ENCODE measurements around the gene GNG3.

The GNG3 gene

GRCh38 chr11:62726156-62726914 is 18.9 kb downstream of the GNG3 start:
- H2AK5ac ChIP-seq (ENCODE audit: low read length, severe bottlenecking): peak overlapping the region; percentile 22
- peak overlapping the region; percentile 88 to 99 for H3K4ac ChIP-seq (ENCODE audit: low read depth in 1 of 2, low read length in 2 of 2)
- WGBS: under 1% methylated on average over 51 of the region's 51 CpGs
- peak overlapping the region; percentile 98 for H3K9ac ChIP-seq (ENCODE audit: low read length)
- H3K4me3 ChIP-seq (ENCODE audit: insufficient read depth in 1 of 2, low read depth in 1 of 2, low read length in 2 of 2): peak overlapping the region; percentile 97 to 100
- peaks cover 5% of the 10 kb centered on the region for H3K79me1 ChIP-seq (replicated peaks; ENCODE audit: low read length, poor library complexity, severe bottlenecking)
- peak overlapping the region; percentile 97 to 100 for H3K18ac ChIP-seq (ENCODE audit: low read depth in 1 of 2, low read length in 2 of 2)
- peaks cover 14 to 34% of the 10 kb centered on the region in 2 experiments for H3K36me3 ChIP-seq (ENCODE audit: control insufficient read depth in 1 of 2, insufficient read depth in 2 of 2, low read depth in 1 of 2, low read length in 2 of 2)
- peak overlapping the region; percentile 94 for H4K91ac ChIP-seq (ENCODE audit: low read length)
- peak overlapping the region; percentile 60 for H3K27ac ChIP-seq (ENCODE audit: low read length, poor library complexity, severe bottlenecking)
- H3K27me3 ChIP-seq (ENCODE audit: control insufficient read depth in 1 of 2, insufficient read depth in 1 of 2, low read length in 2 of 2): no peaks in the 10 kb centered on the region
- H2BK120ac ChIP-seq (ENCODE audit: low read depth, low read length): peak overlapping the region; percentile 27
- H3K9me3 ChIP-seq (ENCODE audit: control insufficient read depth, low read length): no peaks in the 10 kb centered on the region
- H3K23ac ChIP-seq (ENCODE audit: low read length in 2 of 2): peak overlapping the region; percentile 98 to 99
- H2BK12ac ChIP-seq (ENCODE audit: low read length in 2 of 2): peak overlapping the region in 1 of 2 experiments; percentile 78
- peak overlapping the region; percentile 71 for H2AFZ ChIP-seq (ENCODE audit: low read depth, low read length)
- H4K8ac ChIP-seq (ENCODE audit: low read length): peak overlapping the region; percentile 86
- H3K14ac ChIP-seq (ENCODE audit: low read length in 2 of 2): peak overlapping the region; percentile 89 to 94
- peak overlapping the region; percentile 92 for H2BK5ac ChIP-seq (ENCODE audit: low read depth, low read length, poor library complexity, severe bottlenecking)
- H2BK15ac ChIP-seq (ENCODE audit: low read depth, poor library complexity, severe bottlenecking): peak overlapping the region; percentile 64
- peaks cover 9% of the 10 kb centered on the region for H3K4me1 ChIP-seq (ENCODE audit: control insufficient read depth, insufficient read depth, low read depth, low read length)
- no peak for DNase-seq
- H3K4me2 ChIP-seq (ENCODE audit: low read length, poor library complexity, severe bottlenecking): peak overlapping the region; percentile 87

- H3K9ac ChIP-seq (ENCODE audit: low read length): peak overlapping the region; percentile 98
- peak overlapping the region; percentile 97 to 100 for H3K18ac ChIP-seq (ENCODE audit: low read depth in 1 of 2, low read length in 2 of 2)
- peak overlapping the region in 1 of 2 experiments; percentile 75 for H3K23ac ChIP-seq (ENCODE audit: low read length in 2 of 2)
- peak overlapping the region; percentile 89 to 94 for H3K14ac ChIP-seq (ENCODE audit: low read length in 2 of 2)
- no peak overlapping the region for H2BK12ac ChIP-seq (ENCODE audit: low read length in 2 of 2)
- H3K4ac ChIP-seq (ENCODE audit: low read depth in 1 of 2, low read length in 2 of 2): peak overlapping the region; percentile 88 to 99
- H4K91ac ChIP-seq (ENCODE audit: low read length): peak overlapping the region; percentile 94
- DNase-seq: no peak
- H2BK5ac ChIP-seq (ENCODE audit: low read depth, low read length, poor library complexity, severe bottlenecking): peak overlapping the region; percentile 92
- peak overlapping the region; percentile 86 for H4K8ac ChIP-seq (ENCODE audit: low read length)
- peak overlapping the region; percentile 87 for H3K4me2 ChIP-seq (ENCODE audit: low read length, poor library complexity, severe bottlenecking)
- peaks cover 17 to 30% of the 10 kb centered on the region in 2 experiments for H3K36me3 ChIP-seq (ENCODE audit: control insufficient read depth in 1 of 2, insufficient read depth in 2 of 2, low read depth in 1 of 2, low read length in 2 of 2)
- peak overlapping the region; percentile 97 to 100 for H3K4me3 ChIP-seq (ENCODE audit: insufficient read depth in 1 of 2, low read depth in 1 of 2, low read length in 2 of 2)
- H2AFZ ChIP-seq (ENCODE audit: low read depth, low read length): peak overlapping the region; percentile 71
- under 1% methylated on average over 37 of the region's 37 CpGs for WGBS
- H3K27ac ChIP-seq (ENCODE audit: low read length, poor library complexity, severe bottlenecking): peak overlapping the region; percentile 39
- peak overlapping the region; percentile 27 for H2BK120ac ChIP-seq (ENCODE audit: low read depth, low read length)
- no peaks in the 10 kb centered on the region for H3K9me3 ChIP-seq (ENCODE audit: control insufficient read depth, low read length)
- no peak overlapping the region for H2AK5ac ChIP-seq (ENCODE audit: low read length, severe bottlenecking)
- H2BK15ac ChIP-seq (ENCODE audit: low read depth, poor library complexity, severe bottlenecking): peak overlapping the region; percentile 64
- no peaks in the 10 kb centered on the region for H3K27me3 ChIP-seq (ENCODE audit: control insufficient read depth in 1 of 2, insufficient read depth in 1 of 2, low read length in 2 of 2)
- H3K4me1 ChIP-seq (ENCODE audit: control insufficient read depth, insufficient read depth, low read depth, low read length): peaks cover 8% of the 10 kb centered on the region
- H3K79me1 ChIP-seq (replicated peaks; ENCODE audit: low read length, poor library complexity, severe bottlenecking): peaks cover 5% of the 10 kb centered on the region
Observed at GRCh38 chr11:62726915-62727164, 19.4 kb downstream of the GNG3 start.

- DNase-seq: peak; percentile 99
- peaks cover 4% of the 10 kb centered on the region for H3K79me1 ChIP-seq (replicated peaks; ENCODE audit: low read length, poor library complexity, severe bottlenecking)
- H3K4me2 ChIP-seq (ENCODE audit: low read length, poor library complexity, severe bottlenecking): peak within 1 kb of the TSS; percentile 99
- H3K4me1 ChIP-seq (ENCODE audit: control insufficient read depth, insufficient read depth, low read depth, low read length): peaks cover 7% of the 10 kb centered on the region
- under 1% methylated on average over 57 of the region's 72 CpGs for WGBS
- H3K36me3 ChIP-seq (ENCODE audit: control insufficient read depth in 1 of 2, insufficient read depth in 2 of 2, low read depth in 1 of 2, low read length in 2 of 2): peaks cover 15 to 25% of the 10 kb centered on the region in 2 experiments
- peak within 1 kb of the TSS; percentile 71 for H2BK120ac ChIP-seq (ENCODE audit: low read depth, low read length)
- peak within 1 kb of the TSS; percentile 98 to 99 for H3K23ac ChIP-seq (ENCODE audit: low read length in 2 of 2)
- H3K4ac ChIP-seq (ENCODE audit: low read depth in 1 of 2, low read length in 2 of 2): peak within 1 kb of the TSS; percentile 89 to 99
- H2BK5ac ChIP-seq (ENCODE audit: low read depth, low read length, poor library complexity, severe bottlenecking): peak within 1 kb of the TSS; percentile 92
- H3K9me3 ChIP-seq (ENCODE audit: control insufficient read depth, low read length): no peaks in the 10 kb centered on the region
- H3K9ac ChIP-seq (ENCODE audit: low read length): peak within 1 kb of the TSS; percentile 98
- peak within 1 kb of the TSS; percentile 99 for H3K27ac ChIP-seq (ENCODE audit: low read length, poor library complexity, severe bottlenecking)
- H4K91ac ChIP-seq (ENCODE audit: low read length): peak within 1 kb of the TSS; percentile 94
- no peaks in the 10 kb centered on the region for H3K27me3 ChIP-seq (ENCODE audit: control insufficient read depth in 1 of 2, insufficient read depth in 1 of 2, low read length in 2 of 2)
- H3K14ac ChIP-seq (ENCODE audit: low read length in 2 of 2): peak within 1 kb of the TSS; percentile 89 to 94
- H3K18ac ChIP-seq (ENCODE audit: low read depth in 1 of 2, low read length in 2 of 2): peak within 1 kb of the TSS; percentile 99 to 100
- peak within 1 kb of the TSS; percentile 60 for H2AK5ac ChIP-seq (ENCODE audit: low read length, severe bottlenecking)
- peak within 1 kb of the TSS; percentile 97 to 100 for H3K4me3 ChIP-seq (ENCODE audit: insufficient read depth in 1 of 2, low read depth in 1 of 2, low read length in 2 of 2)
- peak within 1 kb of the TSS; percentile 100 for H4K8ac ChIP-seq (ENCODE audit: low read length)
- peak within 1 kb of the TSS in 1 of 2 experiments; percentile 78 for H2BK12ac ChIP-seq (ENCODE audit: low read length in 2 of 2)
- H2BK15ac ChIP-seq (ENCODE audit: low read depth, poor library complexity, severe bottlenecking): peak within 1 kb of the TSS; percentile 97
- H2AFZ ChIP-seq (ENCODE audit: low read depth, low read length): peak within 1 kb of the TSS; percentile 78
Observed at GRCh38 chr11:62727165-62727871, 19.8 kb downstream of the GNG3 start, which contains the start of gene HNRNPUL2. Gene HNRNPUL2, minus strand, starts transcription at chr11:62727457. Its CDS starts 301 bp downstream, at chr11:62727156.

GRCh38 chr11:62727872-62728170 is 20.3 kb downstream of the GNG3 start:
- Histone ChIP-seq H3K27ac (ENCODE audit: low read length, poor library complexity, severe bottlenecking) (peak overlapping the region; percentile 99), H3K4me1 (ENCODE audit: control insufficient read depth, insufficient read depth, low read depth, low read length) (peaks cover 7% of the 10 kb centered on the region), H3K4me2 (ENCODE audit: low read length, poor library complexity, severe bottlenecking) (peak overlapping the region; percentile 99), H3K9me3 (ENCODE audit: control insufficient read depth, low read length) (no peaks in the 10 kb centered on the region), H3K36me3 (ENCODE audit: control insufficient read depth in 1 of 2, insufficient read depth in 2 of 2, low read depth in 1 of 2, low read length in 2 of 2) (peaks cover 15 to 23% of the 10 kb centered on the region in 2 experiments), H3K23ac (ENCODE audit: low read length in 2 of 2) (no peak overlapping the region), H4K8ac (ENCODE audit: low read length) (peak overlapping the region; percentile 100), H2AK5ac (ENCODE audit: low read length, severe bottlenecking) (no peak overlapping the region), H3K14ac (ENCODE audit: low read length in 2 of 2) (peak overlapping the region in 1 of 2 experiments; percentile 93), H3K4me3 (ENCODE audit: insufficient read depth in 1 of 2, low read depth in 1 of 2, low read length in 2 of 2) (peak overlapping the region; percentile 72 to 100), H3K9ac (ENCODE audit: low read length) (peak overlapping the region; percentile 98), H3K27me3 (ENCODE audit: control insufficient read depth in 1 of 2, insufficient read depth in 1 of 2, low read length in 2 of 2) (no peaks in the 10 kb centered on the region), H3K4ac (ENCODE audit: low read depth in 1 of 2, low read length in 2 of 2) (peak overlapping the region; percentile 89 to 96), H2AFZ (ENCODE audit: low read depth, low read length) (no peak overlapping the region), H2BK120ac (ENCODE audit: low read depth, low read length) (peak overlapping the region; percentile 22), H2BK15ac (ENCODE audit: low read depth, poor library complexity, severe bottlenecking) (peak overlapping the region; percentile 97), H2BK5ac (ENCODE audit: low read depth, low read length, poor library complexity, severe bottlenecking) (peak overlapping the region; percentile 85), H2BK12ac (ENCODE audit: low read length in 2 of 2) (peak overlapping the region in 1 of 2 experiments; percentile 46), H3K18ac (ENCODE audit: low read depth in 1 of 2, low read length in 2 of 2) (peak overlapping the region; percentile 86 to 99), H4K91ac (ENCODE audit: low read length) (no peak overlapping the region), H3K79me1 (replicated peaks; ENCODE audit: low read length, poor library complexity, severe bottlenecking) (peaks cover 2% of the 10 kb centered on the region)
- 0% methylated on average over 20 of the region's 20 CpGs for WGBS
- DNase-seq: peak; percentile 99
